ENCODE results near the gene BIN1.

DNA sequence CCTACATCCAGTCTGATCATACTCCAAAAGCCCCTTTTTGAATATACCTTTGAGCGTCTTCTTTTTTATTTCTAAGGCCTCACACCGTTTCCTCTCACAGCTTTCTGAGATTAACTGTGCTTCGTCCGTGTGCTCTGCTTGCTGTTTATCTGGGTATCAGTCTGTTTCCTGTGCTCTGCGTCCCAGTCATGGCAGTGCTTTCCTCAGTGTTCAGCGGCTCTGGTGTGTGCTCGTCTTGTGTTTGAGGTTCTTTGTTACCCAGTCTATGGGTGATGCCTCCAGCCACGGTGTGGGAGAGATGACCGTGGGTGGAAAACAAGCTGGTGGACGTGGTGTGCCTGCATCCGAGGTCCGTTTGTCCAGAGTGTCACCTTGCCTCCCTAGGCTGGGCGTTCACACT, 33.6 kb upstream of the BIN1 start:
- TF ChIP-seq, protein P1, sequence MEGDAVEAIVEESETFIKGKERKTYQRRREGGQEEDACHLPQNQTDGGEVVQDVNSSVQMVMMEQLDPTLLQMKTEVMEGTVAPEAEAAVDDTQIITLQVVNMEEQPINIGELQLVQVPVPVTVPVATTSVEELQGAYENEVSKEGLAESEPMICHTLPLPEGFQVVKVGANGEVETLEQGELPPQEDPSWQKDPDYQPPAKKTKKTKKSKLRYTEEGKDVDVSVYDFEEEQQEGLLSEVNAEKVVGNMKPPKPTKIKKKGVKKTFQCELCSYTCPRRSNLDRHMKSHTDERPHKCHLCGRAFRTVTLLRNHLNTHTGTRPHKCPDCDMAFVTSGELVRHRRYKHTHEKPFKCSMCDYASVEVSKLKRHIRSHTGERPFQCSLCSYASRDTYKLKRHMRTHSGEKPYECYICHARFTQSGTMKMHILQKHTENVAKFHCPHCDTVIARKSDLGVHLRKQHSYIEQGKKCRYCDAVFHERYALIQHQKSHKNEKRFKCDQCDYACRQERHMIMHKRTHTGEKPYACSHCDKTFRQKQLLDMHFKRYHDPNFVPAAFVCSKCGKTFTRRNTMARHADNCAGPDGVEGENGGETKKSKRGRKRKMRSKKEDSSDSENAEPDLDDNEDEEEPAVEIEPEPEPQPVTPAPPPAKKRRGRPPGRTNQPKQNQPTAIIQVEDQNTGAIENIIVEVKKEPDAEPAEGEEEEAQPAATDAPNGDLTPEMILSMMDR (IDR thresholded peaks at IDR 0.05; ENCODE audit: poor library complexity, severe bottlenecking) = no peak
- TF ChIP-seq, protein P2, sequence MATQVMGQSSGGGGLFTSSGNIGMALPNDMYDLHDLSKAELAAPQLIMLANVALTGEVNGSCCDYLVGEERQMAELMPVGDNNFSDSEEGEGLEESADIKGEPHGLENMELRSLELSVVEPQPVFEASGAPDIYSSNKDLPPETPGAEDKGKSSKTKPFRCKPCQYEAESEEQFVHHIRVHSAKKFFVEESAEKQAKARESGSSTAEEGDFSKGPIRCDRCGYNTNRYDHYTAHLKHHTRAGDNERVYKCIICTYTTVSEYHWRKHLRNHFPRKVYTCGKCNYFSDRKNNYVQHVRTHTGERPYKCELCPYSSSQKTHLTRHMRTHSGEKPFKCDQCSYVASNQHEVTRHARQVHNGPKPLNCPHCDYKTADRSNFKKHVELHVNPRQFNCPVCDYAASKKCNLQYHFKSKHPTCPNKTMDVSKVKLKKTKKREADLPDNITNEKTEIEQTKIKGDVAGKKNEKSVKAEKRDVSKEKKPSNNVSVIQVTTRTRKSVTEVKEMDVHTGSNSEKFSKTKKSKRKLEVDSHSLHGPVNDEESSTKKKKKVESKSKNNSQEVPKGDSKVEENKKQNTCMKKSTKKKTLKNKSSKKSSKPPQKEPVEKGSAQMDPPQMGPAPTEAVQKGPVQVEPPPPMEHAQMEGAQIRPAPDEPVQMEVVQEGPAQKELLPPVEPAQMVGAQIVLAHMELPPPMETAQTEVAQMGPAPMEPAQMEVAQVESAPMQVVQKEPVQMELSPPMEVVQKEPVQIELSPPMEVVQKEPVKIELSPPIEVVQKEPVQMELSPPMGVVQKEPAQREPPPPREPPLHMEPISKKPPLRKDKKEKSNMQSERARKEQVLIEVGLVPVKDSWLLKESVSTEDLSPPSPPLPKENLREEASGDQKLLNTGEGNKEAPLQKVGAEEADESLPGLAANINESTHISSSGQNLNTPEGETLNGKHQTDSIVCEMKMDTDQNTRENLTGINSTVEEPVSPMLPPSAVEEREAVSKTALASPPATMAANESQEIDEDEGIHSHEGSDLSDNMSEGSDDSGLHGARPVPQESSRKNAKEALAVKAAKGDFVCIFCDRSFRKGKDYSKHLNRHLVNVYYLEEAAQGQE (IDR thresholded peaks at IDR 0.05; ENCODE audit: borderline replicate concordance) = no peak
- no peak for TF ChIP-seq RAD21 (conservative IDR thresholded peaks at IDR 0.05)
- TF ChIP-seq POLR2AphosphoS5 (IDR thresholded peaks at IDR 0.05) = no peak
- TF ChIP-seq MXI1 (conservative IDR thresholded peaks at IDR 0.05; ENCODE audit: poor library complexity, severe bottlenecking) = no peak
- no peak for TF ChIP-seq TAF1 (IDR thresholded peaks at IDR 0.05; ENCODE audit: low read depth)
